Measurements from ENCODE around the gene UBE2G1. TPM values are rescaled to one million over a fixed set of nuclear protein-coding genes. Genes with fewer than 3 reads are reported as not detected.

UBE2G1 gene, protein sequence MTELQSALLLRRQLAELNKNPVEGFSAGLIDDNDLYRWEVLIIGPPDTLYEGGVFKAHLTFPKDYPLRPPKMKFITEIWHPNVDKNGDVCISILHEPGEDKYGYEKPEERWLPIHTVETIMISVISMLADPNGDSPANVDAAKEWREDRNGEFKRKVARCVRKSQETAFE
- polyA plus RNA-seq (2011; rRNA removed): 23.1 and 35.1 TPM in 2 replicates
- 11.8 and 16.4 TPM in 2 replicates for polyA minus RNA-seq (2011; rRNA and poly(A)+ RNA removed)

DNA sequence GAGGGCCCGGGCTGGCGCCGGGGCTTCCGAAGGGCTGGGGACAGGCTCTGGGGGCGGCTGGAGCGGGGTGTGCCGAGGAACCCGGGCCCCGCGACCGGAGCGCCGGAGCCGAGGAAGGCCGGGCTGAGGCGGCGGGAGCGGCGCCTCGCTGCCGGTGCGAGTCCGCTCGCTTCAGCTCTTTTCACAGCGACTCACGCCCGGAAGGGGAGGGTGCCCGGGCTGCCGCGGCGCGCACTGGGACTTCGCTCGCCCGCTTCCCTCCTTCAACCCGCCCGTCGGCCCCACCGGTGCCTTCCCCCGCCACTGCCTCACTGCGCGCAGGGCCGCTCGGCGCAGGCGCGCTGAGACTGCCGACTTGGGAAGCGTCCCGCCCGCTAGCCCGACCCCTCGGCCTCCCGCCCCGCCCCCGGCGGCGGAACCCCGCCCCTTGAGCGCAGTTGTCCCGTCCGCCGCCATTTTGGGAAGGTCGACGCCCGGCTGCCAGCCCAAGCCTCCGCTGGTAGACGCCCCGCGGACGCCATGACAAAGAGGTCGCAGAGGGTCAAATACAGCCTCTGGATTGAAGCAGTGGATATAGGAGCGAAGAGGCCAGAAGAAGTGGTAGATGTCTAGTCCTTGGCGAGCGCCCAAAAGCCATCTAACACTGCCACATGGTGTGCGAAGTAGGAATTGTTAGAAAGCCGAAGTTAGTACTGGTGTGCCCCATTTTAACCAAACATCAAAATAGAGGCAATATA is at the start of gene UBE2G1:
UBE2G1 (minus strand) TSS at position 349 of the 737 bp plus-strand sequence. CDS start 359 bp downstream, outside the sequence.
- H3K27me3 ChIP-seq (ENCODE audit: control insufficient read depth, insufficient read depth, low read length): no peaks in the 10 kb centered on the region
- peak; percentile 74 for DNase-seq (ENCODE audit: low read depth)
- H3K36me3 ChIP-seq (ENCODE audit: control insufficient read depth, insufficient read depth, low read length): no peaks in the 10 kb centered on the region
- ChIA-PET CTCF (interaction anchor here (1.0 to 1.3 kb wide), 3 partner anchors 49 to 151 kb away, joined by 3 to 5 read pairs (median 4); no protein-coding TSS in a partner anchor), POLR2A (interaction anchor here (0.6 kb wide), 1 partner anchor 151 kb away, joined by 3 read pairs; no protein-coding TSS in a partner anchor)
- H3K4me3 ChIP-seq (ENCODE audit: low read depth, low read length): peak within 1 kb of the TSS; percentile 88
- TF ChIP-seq, protein P1, sequence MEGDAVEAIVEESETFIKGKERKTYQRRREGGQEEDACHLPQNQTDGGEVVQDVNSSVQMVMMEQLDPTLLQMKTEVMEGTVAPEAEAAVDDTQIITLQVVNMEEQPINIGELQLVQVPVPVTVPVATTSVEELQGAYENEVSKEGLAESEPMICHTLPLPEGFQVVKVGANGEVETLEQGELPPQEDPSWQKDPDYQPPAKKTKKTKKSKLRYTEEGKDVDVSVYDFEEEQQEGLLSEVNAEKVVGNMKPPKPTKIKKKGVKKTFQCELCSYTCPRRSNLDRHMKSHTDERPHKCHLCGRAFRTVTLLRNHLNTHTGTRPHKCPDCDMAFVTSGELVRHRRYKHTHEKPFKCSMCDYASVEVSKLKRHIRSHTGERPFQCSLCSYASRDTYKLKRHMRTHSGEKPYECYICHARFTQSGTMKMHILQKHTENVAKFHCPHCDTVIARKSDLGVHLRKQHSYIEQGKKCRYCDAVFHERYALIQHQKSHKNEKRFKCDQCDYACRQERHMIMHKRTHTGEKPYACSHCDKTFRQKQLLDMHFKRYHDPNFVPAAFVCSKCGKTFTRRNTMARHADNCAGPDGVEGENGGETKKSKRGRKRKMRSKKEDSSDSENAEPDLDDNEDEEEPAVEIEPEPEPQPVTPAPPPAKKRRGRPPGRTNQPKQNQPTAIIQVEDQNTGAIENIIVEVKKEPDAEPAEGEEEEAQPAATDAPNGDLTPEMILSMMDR (IDR thresholded peaks at IDR 0.05; ENCODE audit: insufficient read depth, low read depth, low read length): peak; percentile 32

DNA sequence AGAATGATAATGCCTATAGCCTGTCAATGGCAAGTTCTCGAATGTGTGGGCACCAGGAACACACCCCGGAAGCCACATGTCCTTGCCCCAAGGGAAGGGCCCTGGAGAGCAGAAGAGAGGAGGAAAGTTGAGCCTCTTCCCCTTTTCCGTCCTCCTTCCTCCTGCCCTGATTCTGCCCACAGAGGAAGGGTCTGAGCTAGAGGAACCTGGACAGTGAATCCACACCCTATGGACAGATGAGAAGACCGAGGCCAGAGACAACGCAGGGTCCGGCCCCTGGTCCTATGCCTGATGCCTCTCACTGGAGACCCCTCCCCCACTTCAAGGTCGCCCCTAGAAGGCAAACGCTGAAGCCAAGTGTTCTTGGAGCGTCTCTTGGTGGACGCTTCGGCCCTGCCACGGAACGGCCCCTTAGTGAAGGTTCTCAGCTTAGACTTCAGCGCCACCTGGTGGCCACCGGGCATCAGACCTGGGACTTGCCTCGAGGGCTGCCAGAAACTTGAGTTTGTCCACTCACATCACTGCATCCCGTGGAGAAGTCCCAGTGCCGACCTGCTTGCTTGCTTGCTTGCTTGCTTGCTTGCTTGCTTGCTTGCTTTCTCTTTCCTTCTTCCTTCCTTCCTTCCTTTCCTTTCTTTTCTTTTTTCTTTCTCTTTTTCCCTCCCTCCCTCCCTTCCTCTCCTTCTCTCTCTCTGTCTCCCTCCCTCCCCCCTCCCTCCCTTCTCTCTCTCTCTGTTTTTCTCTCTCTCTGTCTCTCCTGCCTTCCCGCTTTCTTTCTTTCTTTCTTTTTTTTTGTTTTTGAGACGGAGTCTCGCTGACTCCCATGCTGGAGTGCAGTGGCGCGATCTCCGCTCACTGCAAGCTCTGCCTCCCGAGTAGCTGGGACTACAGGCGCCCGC is 46.7 kb upstream of the UBE2G1 start:
- ChIA-PET POLR2A (no interaction called here), CTCF (interaction anchor here (0.6 to 8.8 kb wide), 16 partner anchors 9 to 497 kb away, joined by 3 to 103 read pairs (median 4); partner anchors contain the start of gene P2RX1)
- TF ChIP-seq, protein P1 (IDR thresholded peaks at IDR 0.05; ENCODE audit: insufficient read depth, low read depth, low read length): peak; percentile 89

DNA sequence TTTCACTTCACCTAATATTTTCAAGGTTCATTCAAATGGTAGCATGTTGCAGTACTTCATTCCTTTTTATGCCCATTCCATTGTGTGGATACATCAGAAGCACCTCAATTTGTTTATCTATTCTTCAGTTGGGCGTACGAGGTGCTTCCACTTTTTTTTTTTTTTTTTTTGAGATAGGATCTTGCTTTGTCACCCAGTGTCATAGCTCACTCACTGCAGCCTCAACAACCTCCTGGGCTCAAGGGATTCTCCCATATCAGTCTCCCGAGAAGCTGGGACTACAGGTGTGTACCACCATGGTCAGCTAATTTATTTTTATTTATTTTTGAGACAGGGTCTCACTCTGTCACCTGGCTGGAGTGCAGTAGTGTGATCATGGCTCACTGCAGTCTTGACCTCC is 44.7 kb upstream of the UBE2G1 start:
- Histone ChIP-seq H3K27me3 (ENCODE audit: control insufficient read depth, insufficient read depth, low read length) (no peaks in the 10 kb centered on the region), H3K4me3 (ENCODE audit: low read depth, low read length) (no peak overlapping the region), H3K36me3 (ENCODE audit: control insufficient read depth, insufficient read depth, low read length) (no peaks in the 10 kb centered on the region)
- no peak for DNase-seq (ENCODE audit: low read depth)
- TF ChIP-seq, protein P1 (IDR thresholded peaks at IDR 0.05; ENCODE audit: insufficient read depth, low read depth, low read length): no peak
- CTCF ChIA-PET: interaction anchor here (0.7 to 8.8 kb wide), 3 partner anchors 197 to 224 kb away, joined by 4 to 103 read pairs (median 30); no protein-coding TSS in a partner anchor
- POLR2A ChIA-PET: no interaction called here

More for the DNA sequence above, 46.7 kb upstream of the UBE2G1 start:
- DNase-seq (ENCODE audit: low read depth): no peak
- Histone ChIP-seq H3K4me3 (ENCODE audit: low read depth, low read length) (no peak overlapping the region), H3K27me3 (ENCODE audit: control insufficient read depth, insufficient read depth, low read length) (no peaks in the 10 kb centered on the region), H3K36me3 (ENCODE audit: control insufficient read depth, insufficient read depth, low read length) (no peaks in the 10 kb centered on the region)

DNA sequence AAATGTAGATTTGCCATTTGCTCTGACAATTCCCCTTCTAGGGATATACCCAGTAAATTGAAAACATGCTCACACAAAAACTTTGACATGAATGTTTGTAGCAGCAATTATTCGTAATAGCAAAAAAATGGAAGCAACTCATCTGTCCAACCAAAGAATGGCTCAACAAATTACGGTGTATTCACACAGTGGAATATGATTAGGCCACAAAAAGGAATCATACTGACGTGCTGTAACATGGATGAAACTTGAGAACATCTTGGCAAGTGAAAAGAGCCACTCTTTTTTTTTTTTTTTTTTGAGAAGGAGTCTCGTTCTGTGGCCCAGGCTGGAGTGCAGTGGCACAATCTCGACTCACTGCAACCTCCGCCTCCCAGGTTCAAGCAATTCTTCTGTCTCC is 43.2 kb upstream of the UBE2G1 start:
- Histone ChIP-seq H3K27me3 (ENCODE audit: control insufficient read depth, insufficient read depth, low read length) (no peaks in the 10 kb centered on the region), H3K4me3 (ENCODE audit: low read depth, low read length) (no peak overlapping the region), H3K36me3 (ENCODE audit: control insufficient read depth, insufficient read depth, low read length) (no peaks in the 10 kb centered on the region)
- CTCF ChIA-PET: interaction anchor here (3.3 kb wide), 1 partner anchor 193 kb away, joined by 15 read pairs; no protein-coding TSS in a partner anchor
- DNase-seq (ENCODE audit: low read depth): no peak
- POLR2A ChIA-PET: interaction anchor here (0.7 kb wide), 1 partner anchor 179 kb away, joined by 17 read pairs; no protein-coding TSS in a partner anchor
- TF ChIP-seq, protein P1 (IDR thresholded peaks at IDR 0.05; ENCODE audit: insufficient read depth, low read depth, low read length): no peak

Data from BJ (cell line).